Trophoblast cell (in vitro differentiated cells and primary cell): ENCODE data around the gene WTAP.
A peak's percentile ranks its signal among the peaks of the same experiment; 100 is the strongest.

Source experiments
- DNase-seq, 2 donors: peaks; one replicate each; pipeline ENCODE4 v3.0.0-alpha.2; 2016
- H2AFZ ChIP-seq: 2 replicates; pipeline ENCODE4 v1.6.1; 2013; ENCODE audit warnings: low read length, moderate library complexity, mild to moderate bottlenecking; ENCODE audit not compliant: insufficient read depth, poor library complexity
- H2AK5ac ChIP-seq: 2 replicates; pipeline ENCODE4 v1.6.1; 2013; ENCODE audit warnings: mild to moderate bottlenecking, low read length
- H2BK120ac ChIP-seq: 2 replicates; pipeline ENCODE4 v1.6.1; 2013; ENCODE audit warnings: low read length, mild to moderate bottlenecking, moderate library complexity; ENCODE audit not compliant: insufficient read depth, poor library complexity
- H2BK12ac ChIP-seq: 2 replicates; pipeline ENCODE4 v1.6.1; 2013; ENCODE audit warnings: mild to moderate bottlenecking, low read length, moderate library complexity
- H2BK5ac ChIP-seq: 2 replicates; pipeline ENCODE4 v1.6.1; 2013; ENCODE audit warnings: low read length, low read depth, moderate library complexity, mild to moderate bottlenecking; ENCODE audit not compliant: poor library complexity
- H3K14ac ChIP-seq: 2 replicates; pipeline ENCODE4 v1.6.1; 2013; ENCODE audit warnings: mild to moderate bottlenecking, low read length
- H3K18ac ChIP-seq: 2 replicates; pipeline ENCODE4 v1.6.1; 2013; ENCODE audit warnings: mild to moderate bottlenecking, low read length
- H3K23ac ChIP-seq: 2 replicates; pipeline ENCODE4 v1.6.1; 2013; ENCODE audit warnings: low read length
- H3K27ac ChIP-seq: 2 replicates; pipeline ENCODE4 v1.5.1; 2013; ENCODE audit warnings: low read depth, mild to moderate bottlenecking, inconsistent platforms, low read length, moderate library complexity
- H3K27me3 ChIP-seq: 2 replicates; pipeline ENCODE4 v1.6.1; 2013; ENCODE audit warnings: inconsistent platforms, mild to moderate bottlenecking, low read length, moderate library complexity; ENCODE audit not compliant: insufficient read depth
- H3K36me3 ChIP-seq, 2 experiments: 1 replicate in 1 of 2; 2 replicates in 1 of 2; pipeline ENCODE4 v1.6.1; 2013; ENCODE audit warnings: low read length in 2 of 2, mild to moderate bottlenecking in 2 of 2, moderate library complexity in 1 of 2; ENCODE audit not compliant: insufficient read depth in 2 of 2, control insufficient read depth in 1 of 2
- H3K4ac ChIP-seq: 2 replicates; pipeline ENCODE4 v1.6.1; 2013; ENCODE audit warnings: low read depth, mild to moderate bottlenecking, low read length, moderate library complexity
- H3K4me1 ChIP-seq, 2 experiments: 1 replicate in 1 of 2; 2 replicates in 1 of 2; pipeline ENCODE4 v1.6.1; 2013; ENCODE audit warnings: low read length in 2 of 2, mild to moderate bottlenecking in 2 of 2, moderate library complexity in 1 of 2; ENCODE audit not compliant: insufficient read depth in 2 of 2, control insufficient read depth in 1 of 2
- H3K4me2 ChIP-seq: 2 replicates; pipeline ENCODE4 v1.6.1; 2013; ENCODE audit warnings: inconsistent platforms, mild to moderate bottlenecking, low read length, moderate library complexity
- H3K4me3 ChIP-seq: 2 replicates; pipeline ENCODE4 v1.5.1; 2013; ENCODE audit warnings: mild to moderate bottlenecking, low read depth, low read length, inconsistent platforms
- H3K79me1 ChIP-seq: one replicate; pipeline ENCODE4 v1.6.1; 2013; ENCODE audit warnings: low read length
- H3K79me2 ChIP-seq: 2 replicates; pipeline ENCODE4 v1.6.1; 2013; ENCODE audit warnings: low read length, mild to moderate bottlenecking; ENCODE audit not compliant: control insufficient read depth, insufficient read depth, poor library complexity
- H3K9ac ChIP-seq: 2 replicates; pipeline ENCODE4 v1.6.1; 2013; ENCODE audit warnings: mild to moderate bottlenecking, low read length
- H3K9me3 ChIP-seq: 2 replicates; pipeline ENCODE4 v1.6.1; 2013; ENCODE audit warnings: low read depth, mild to moderate bottlenecking, control low read depth, inconsistent platforms, low read length; ENCODE audit not compliant: insufficient read depth
- H4K12ac ChIP-seq: 2 replicates; pipeline ENCODE4 v1.6.1; 2013; ENCODE audit warnings: low read depth, mild to moderate bottlenecking, low read length, moderate library complexity
- H4K8ac ChIP-seq: 2 replicates; pipeline ENCODE4 v1.6.1; 2013; ENCODE audit warnings: low read depth, mild to moderate bottlenecking, low read length, moderate library complexity
- H4K91ac ChIP-seq: one replicate; pipeline ENCODE4 v1.6.1; 2013; ENCODE audit warnings: low read depth, mild to moderate bottlenecking, low read length, moderate library complexity
- WGBS: extraction: QIAGEN DNeasy Blood & Tissue Kit; methylation state at CpG from one replicate; pipeline ENCODE4 v1.1.7; 2013; ENCODE audit warnings: missing lambda C conversion rate; ENCODE audit not compliant: insufficient read length, insufficient coverage; ENCODE audit errors: extremely low coverage; 5-methylcytosine and 5-hydroxymethylcytosine counted together

The WTAP gene

GRCh38 chr6:159753081-159753872 lies 26.0 kb downstream of the WTAP start:
- Histone ChIP-seq H2BK12ac (no peak overlapping the region), H3K18ac (no peak overlapping the region)

GRCh38 chr6:159754401-159754800 lies 27.1 kb downstream of the WTAP start:
- Histone ChIP-seq H3K27ac (no peak overlapping the region), H3K79me2 (no peaks in the 10 kb centered on the region), H3K4ac (no peak overlapping the region), H3K4me3 (no peak overlapping the region), H3K36me3 (peaks cover 22 to 40% of the 10 kb centered on the region in 2 experiments), H3K23ac (no peak overlapping the region), H2AFZ (no peak overlapping the region), H4K91ac (no peak overlapping the region), H3K9ac (no peak overlapping the region), H3K4me2 (no peak overlapping the region), H2BK5ac (no peak overlapping the region), H3K27me3 (no peaks in the 10 kb centered on the region), H3K4me1 (peaks cover 0 to 8% of the 10 kb centered on the region in 2 experiments), H3K14ac (no peak overlapping the region), H2BK12ac (no peak overlapping the region), H3K9me3 (no peaks in the 10 kb centered on the region), H3K18ac (no peak overlapping the region), H4K8ac (no peak overlapping the region), H4K12ac (no peak overlapping the region), H3K79me1 (no peaks in the 10 kb centered on the region), H2BK120ac (no peak overlapping the region), H2AK5ac (no peak overlapping the region)
- no CpG with 5 or more reads among the region's 2 CpGs for WGBS
- no peak for DNase-seq

More at GRCh38 chr6:159753081-159753872, 26.0 kb downstream of the WTAP start:
- Histone ChIP-seq H3K27me3 (no peaks in the 10 kb centered on the region), H3K4me1 (peaks cover 0 to 3% of the 10 kb centered on the region in 2 experiments), H2AK5ac (no peak overlapping the region), H3K9ac (no peak overlapping the region), H3K79me2 (no peaks in the 10 kb centered on the region), H3K23ac (no peak overlapping the region), H2AFZ (no peak overlapping the region), H3K4me2 (no peak overlapping the region), H4K12ac (no peak overlapping the region), H3K14ac (no peak overlapping the region), H3K4me3 (no peak overlapping the region), H4K8ac (no peak overlapping the region), H2BK5ac (no peak overlapping the region), H3K9me3 (no peaks in the 10 kb centered on the region), H3K27ac (no peak overlapping the region), H3K36me3 (peaks cover 22 to 37% of the 10 kb centered on the region in 2 experiments), H3K79me1 (no peaks in the 10 kb centered on the region), H2BK120ac (no peak overlapping the region), H4K91ac (no peak overlapping the region), H3K4ac (no peak overlapping the region)
- no peak for DNase-seq
- WGBS: no CpG with 5 or more reads among the region's 6 CpGs

GRCh38 chr6:159754959-159755914 lies 27.9 kb downstream of the WTAP start:
- peak; percentile 55 to 59 for DNase-seq
- no peak overlapping the region for H2BK5ac ChIP-seq
- no peak overlapping the region for H3K4me2 ChIP-seq
- no peak overlapping the region for H2BK12ac ChIP-seq
- H3K9me3 ChIP-seq: no peaks in the 10 kb centered on the region
- WGBS: no CpG with 5 or more reads among the region's 15 CpGs
- peaks cover 2 to 10% of the 10 kb centered on the region in 2 experiments for H3K4me1 ChIP-seq
- H3K14ac ChIP-seq: no peak overlapping the region
- no peak overlapping the region for H2AK5ac ChIP-seq
- no peak overlapping the region for H4K8ac ChIP-seq
- H3K23ac ChIP-seq: no peak overlapping the region
- no peak overlapping the region for H2BK120ac ChIP-seq
- no peak overlapping the region for H3K18ac ChIP-seq
- H3K79me2 ChIP-seq: no peaks in the 10 kb centered on the region
- no peak overlapping the region for H3K4me3 ChIP-seq
- H3K27me3 ChIP-seq: no peaks in the 10 kb centered on the region
- H2AFZ ChIP-seq: no peak overlapping the region
- H3K9ac ChIP-seq: no peak overlapping the region
- H3K27ac ChIP-seq: no peak overlapping the region
- no peaks in the 10 kb centered on the region for H3K79me1 ChIP-seq
- H3K4ac ChIP-seq: no peak overlapping the region
- H3K36me3 ChIP-seq: peaks cover 22 to 38% of the 10 kb centered on the region in 2 experiments
- H4K12ac ChIP-seq: peak overlapping the region; percentile 36
- H4K91ac ChIP-seq: no peak overlapping the region

GRCh38 chr6:159756508-159756907 lies 29.2 kb downstream of the WTAP start:
- no peak overlapping the region for H3K18ac ChIP-seq
- H3K4ac ChIP-seq: no peak overlapping the region
- H3K27me3 ChIP-seq: no peaks in the 10 kb centered on the region
- H3K36me3 ChIP-seq: peaks cover 19 to 38% of the 10 kb centered on the region in 2 experiments
- no CpG with 5 or more reads among the region's 4 CpGs for WGBS
- H4K12ac ChIP-seq: no peak overlapping the region
- no peak overlapping the region for H3K23ac ChIP-seq
- peaks cover 3% of the 10 kb centered on the region for H3K79me2 ChIP-seq
- H3K4me1 ChIP-seq: peaks cover 8 to 19% of the 10 kb centered on the region in 2 experiments
- no peak overlapping the region for H2BK120ac ChIP-seq
- no peak overlapping the region for H3K9ac ChIP-seq
- H2BK5ac ChIP-seq: no peak overlapping the region
- no peak overlapping the region for H3K4me2 ChIP-seq
- H4K91ac ChIP-seq: no peak overlapping the region
- H2AK5ac ChIP-seq: no peak overlapping the region
- no peak overlapping the region for H4K8ac ChIP-seq
- DNase-seq: no peak
- H3K27ac ChIP-seq: no peak overlapping the region
- H2BK12ac ChIP-seq: no peak overlapping the region
- H3K79me1 ChIP-seq: peaks cover 8% of the 10 kb centered on the region
- H3K14ac ChIP-seq: no peak overlapping the region
- no peak overlapping the region for H2AFZ ChIP-seq
- no peak overlapping the region for H3K4me3 ChIP-seq
- no peaks in the 10 kb centered on the region for H3K9me3 ChIP-seq
